ENCODE results near the gene LCNL1.

LCNL1 gene

GRCh38 chr9:136994888-136995230 is 12.1 kb downstream of the LCNL1 start:
- no peaks in the 10 kb centered on the region for H3K9me3 Mint-ChIP-seq
- no peak for TF ChIP-seq CTCF (IDR thresholded peaks at IDR 0.05; ENCODE audit: unreplicated experiment in 3 of 3)
- H3K4me1 Mint-ChIP-seq, result peaks cover 5% of the 10 kb centered on the region
- no peaks in the 10 kb centered on the region for H3K27me3 Mint-ChIP-seq (ENCODE audit: low read depth)
- no peak overlapping the region for H3K27ac Mint-ChIP-seq
- H3K4me3 Mint-ChIP-seq, result no peak overlapping the region
- H3K36me3 Mint-ChIP-seq (ENCODE audit: low read depth), result no peaks in the 10 kb centered on the region

GRCh38 chr9:136995362-136995761 is 12.6 kb downstream of the LCNL1 start:
- no peak for TF ChIP-seq CTCF (IDR thresholded peaks at IDR 0.05; ENCODE audit: unreplicated experiment in 3 of 3)
- Mint-ChIP-seq H3K27me3 (ENCODE audit: low read depth) (peaks cover 5% of the 10 kb centered on the region), H3K4me1 (peaks cover 5% of the 10 kb centered on the region), H3K4me3 (no peak overlapping the region), H3K9me3 (no peaks in the 10 kb centered on the region), H3K36me3 (ENCODE audit: low read depth) (no peaks in the 10 kb centered on the region), H3K27ac (no peak overlapping the region)

GRCh38 chr9:136995772-136996311 is 13.0 kb downstream of the LCNL1 start:
- Mint-ChIP-seq H3K9me3 (no peaks in the 10 kb centered on the region), H3K36me3 (ENCODE audit: low read depth) (no peaks in the 10 kb centered on the region), H3K27ac (no peak overlapping the region), H3K4me1 (peaks cover 5% of the 10 kb centered on the region), H3K27me3 (ENCODE audit: low read depth) (peaks cover 5% of the 10 kb centered on the region), H3K4me3 (peak overlapping the region in 2 of 3 experiments; percentile 19 to 44)
- no peak for TF ChIP-seq CTCF (IDR thresholded peaks at IDR 0.05; ENCODE audit: unreplicated experiment in 3 of 3)

DNA sequence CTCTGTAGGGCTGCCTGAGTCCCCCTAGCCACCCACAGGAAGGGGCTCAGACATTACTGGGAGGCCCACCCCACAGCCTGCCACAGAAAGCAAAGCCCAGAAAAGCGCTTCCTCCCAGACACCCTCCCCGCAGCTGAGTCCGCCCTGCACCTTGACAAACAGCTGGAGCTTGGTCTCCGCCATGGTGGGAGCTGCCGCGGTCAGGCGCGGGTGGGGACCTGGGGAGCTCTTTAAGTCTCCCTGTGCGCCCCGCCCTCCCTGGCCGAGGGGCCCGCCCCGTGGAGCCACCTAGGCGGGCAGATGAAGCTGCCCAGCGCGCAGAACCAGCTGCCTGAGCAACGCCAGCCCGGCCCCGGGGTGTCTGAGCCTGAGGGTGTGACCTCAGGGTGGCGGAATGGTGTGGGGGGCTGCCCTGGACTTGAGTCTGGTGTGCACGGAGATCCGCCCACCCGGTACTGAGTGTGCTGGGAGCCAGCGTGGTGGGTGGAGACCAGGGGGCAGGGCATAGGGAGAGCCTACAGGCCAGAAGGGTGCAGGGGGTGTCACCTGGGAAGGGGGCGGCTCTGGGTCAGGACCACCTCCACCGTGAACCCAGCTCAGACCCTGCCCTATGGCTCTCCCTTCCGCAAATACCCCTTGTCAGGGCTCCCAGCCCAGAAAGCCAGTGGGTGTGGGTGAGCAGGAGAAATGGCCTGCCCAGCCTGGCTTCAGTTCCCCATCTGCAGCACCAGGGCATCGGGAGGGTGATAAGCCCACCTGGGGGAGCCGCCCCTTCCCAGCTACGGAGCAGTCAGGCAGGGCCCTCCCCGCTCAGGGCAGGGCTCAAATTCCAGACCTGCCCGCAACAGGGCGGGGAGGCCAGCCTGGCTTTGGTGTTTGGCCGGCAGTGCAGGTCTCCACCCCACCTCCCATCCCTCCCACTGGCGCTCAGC is 13.8 kb downstream of the LCNL1 start, which contains the start of gene CLIC3:
Gene CLIC3 (minus strand): TSS at position 208 of the 932 bp plus-strand sequence. CDS start 25 bp downstream, at position 183.
- H3K27me3 Mint-ChIP-seq (ENCODE audit: low read depth), result peaks cover 5% of the 10 kb centered on the region
- TF ChIP-seq CTCF (IDR thresholded peaks at IDR 0.05; ENCODE audit: unreplicated experiment in 3 of 3), result no peak
- H3K27ac Mint-ChIP-seq, result no peak within 1 kb of the TSS
- no peaks in the 10 kb centered on the region for H3K9me3 Mint-ChIP-seq
- no peaks in the 10 kb centered on the region for H3K36me3 Mint-ChIP-seq (ENCODE audit: low read depth)
- H3K4me1 Mint-ChIP-seq, result peaks cover 5% of the 10 kb centered on the region
- peak within 1 kb of the TSS in 2 of 3 experiments; percentile 44 to 56 for H3K4me3 Mint-ChIP-seq

- Mint-ChIP-seq H3K4me1 (peaks cover 5% of the 10 kb centered on the region), H3K9me3 (no peaks in the 10 kb centered on the region), H3K27me3 (ENCODE audit: low read depth) (peaks cover 5% of the 10 kb centered on the region), H3K36me3 (ENCODE audit: low read depth) (no peaks in the 10 kb centered on the region), H3K4me3 (peak overlapping the region; percentile 60 to 68 (median 65)), H3K27ac (peak overlapping the region in 1 of 3 experiments; percentile 62)
- TF ChIP-seq CTCF (IDR thresholded peaks at IDR 0.05; ENCODE audit: unreplicated experiment in 3 of 3), result no peak
Observed at GRCh38 chr9:136997371-136997770, 14.6 kb downstream of the LCNL1 start.
